CD4-positive, CD25-positive, alpha-beta regulatory T cell (primary cell): ENCODE results near the gene NDUFB6. TPM values are rescaled to one million over a fixed set of nuclear protein-coding genes. Genes with fewer than 3 reads are reported as not detected.

Experiments
- ATAC-seq, 2 donors: fragments of 150-1000 bp; cut with Tn5 transposase; one replicate each; pipeline ENCODE4 v1.10.0; 2021; ENCODE audit warnings: low read depth in 2 of 2, moderate number of reproducible peaks in 2 of 2, moderate library complexity in 1 of 2
- DNase-seq, 3 donors: peaks; one replicate each; pipeline versions ENCODE4 v3.0.0 to v3.0.0-alpha.2; 2012 to 2022; ENCODE audit warnings: mixed read lengths in 1 of 3
- H3K27ac ChIP-seq: one replicate; pipeline ENCODE4 v1.7.0; 2013; ENCODE audit warnings: mild to moderate bottlenecking, low read length; ENCODE audit not compliant: insufficient read depth, poor library complexity, severe bottlenecking
- H3K27me3 ChIP-seq: one replicate; pipeline ENCODE4 v1.7.0; 2013; ENCODE audit warnings: low read length; ENCODE audit not compliant: control insufficient read depth, insufficient read depth
- H3K36me3 ChIP-seq: one replicate; pipeline ENCODE4 v1.7.0; 2013; ENCODE audit warnings: mild to moderate bottlenecking, low read length, moderate library complexity; ENCODE audit not compliant: control insufficient read depth, insufficient read depth
- H3K4me1 ChIP-seq: 2 replicates; pipeline ENCODE4 v1.7.0; 2013; ENCODE audit warnings: mild to moderate bottlenecking, low read length; ENCODE audit not compliant: insufficient read depth, control insufficient read depth, poor library complexity, severe bottlenecking
- H3K4me3 ChIP-seq: one replicate; pipeline ENCODE4 v1.7.0; 2013; ENCODE audit warnings: low read depth, mild to moderate bottlenecking, low read length, moderate library complexity
- H3K9me3 ChIP-seq, 2 experiments: 1 replicate in 1 of 2; 2 replicates in 1 of 2; pipeline ENCODE4 v1.7.0; 2013; ENCODE audit warnings: low read length in 2 of 2, mild to moderate bottlenecking in 1 of 2, moderate library complexity in 1 of 2; ENCODE audit not compliant: control insufficient read depth in 2 of 2
- H3K27ac Mint-ChIP-seq, 3 donors: one replicate each; pipeline ENCODE4 v1.8.0; 2020 to 2022; ENCODE audit warnings: mild to moderate bottlenecking in 3 of 3, mixed read lengths in 3 of 3, moderate library complexity in 2 of 3
- H3K27me3 Mint-ChIP-seq: one replicate; pipeline ENCODE4 v1.8.0; 2022; ENCODE audit warnings: mild to moderate bottlenecking, mixed read lengths
- H3K36me3 Mint-ChIP-seq: one replicate; pipeline ENCODE4 v1.8.0; 2020; ENCODE audit warnings: mixed read lengths
- H3K4me1 Mint-ChIP-seq, 4 donors: one replicate each; pipeline ENCODE4 v1.8.0; 2020 to 2022; ENCODE audit warnings: mixed read lengths in 4 of 4, mild to moderate bottlenecking in 1 of 4
- H3K4me3 Mint-ChIP-seq, 4 donors: one replicate each; pipeline ENCODE4 v1.8.0; 2020 to 2022; ENCODE audit warnings: mild to moderate bottlenecking in 4 of 4, mixed read lengths in 4 of 4, moderate library complexity in 3 of 4
- H3K9me3 Mint-ChIP-seq, 7 donors: one replicate each; pipeline ENCODE4 v1.8.0; 2020 to 2022; ENCODE audit warnings: mixed read lengths in 7 of 7, mild to moderate bottlenecking in 3 of 7, moderate library complexity in 2 of 7
- polyA plus RNA-seq, 4 donors: library from polyadenylated mRNA; unstranded; fragments of 300-500 nt; fragmentation: Illumina TruSeq; gene quantifications; one replicate each; pipeline ENCODE4 v1.2.3, GENCODE V29; 2021
- total RNA-seq: library from RNA; stranded (reverse); gene quantifications from one replicate; pipeline ENCODE4 v1.2.3, GENCODE V29; 2022

The NDUFB6 gene
- total and polyA plus RNA-seq, 5 donors from 2014 or later, result 19.6 to 109 (median 71.6) TPM

DNA sequence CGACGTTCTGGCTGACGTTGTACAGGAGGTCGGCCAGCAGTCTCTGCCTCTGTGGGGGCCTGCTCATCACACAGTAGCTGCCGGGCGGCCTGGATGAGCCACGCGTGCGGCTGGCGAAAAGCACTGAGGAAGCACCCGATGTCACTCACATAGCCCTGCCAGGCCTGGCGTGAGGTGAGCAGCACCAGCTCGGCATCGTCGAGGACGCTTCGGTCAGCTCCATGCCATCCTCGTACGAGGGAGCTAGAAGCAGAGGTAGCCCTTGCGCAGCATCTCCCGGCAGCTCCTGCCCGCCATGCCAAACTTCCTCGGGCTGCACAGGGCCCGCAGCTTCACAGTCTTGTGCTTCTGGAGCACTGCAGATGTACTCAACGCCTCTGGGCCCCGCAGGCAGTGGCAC, 6.2 kb downstream of the NDUFB6 start:
- DNase-seq (no peak), ATAC-seq (no peak)
- no peak overlapping the region for H3K4me3 Mint-ChIP-seq
- no peaks in the 10 kb centered on the region for H3K9me3 ChIP-seq
- H3K27ac ChIP-seq, result no peak overlapping the region
- H3K27me3 ChIP-seq, result no peaks in the 10 kb centered on the region
- H3K9me3 Mint-ChIP-seq, result peaks cover 0 to 3% (median 0%) of the 10 kb centered on the region in 7 donors
- H3K4me1 ChIP-seq, result peaks cover 8% of the 10 kb centered on the region
- peaks cover 4% of the 10 kb centered on the region for H3K27me3 Mint-ChIP-seq
- H3K36me3 ChIP-seq, result peaks cover 32% of the 10 kb centered on the region
- no peak overlapping the region for H3K4me3 ChIP-seq
- peaks cover 29% of the 10 kb centered on the region for H3K36me3 Mint-ChIP-seq
- peaks cover 7 to 42% (median 28%) of the 10 kb centered on the region in 4 donors for H3K4me1 Mint-ChIP-seq
- no peak overlapping the region for H3K27ac Mint-ChIP-seq

DNA sequence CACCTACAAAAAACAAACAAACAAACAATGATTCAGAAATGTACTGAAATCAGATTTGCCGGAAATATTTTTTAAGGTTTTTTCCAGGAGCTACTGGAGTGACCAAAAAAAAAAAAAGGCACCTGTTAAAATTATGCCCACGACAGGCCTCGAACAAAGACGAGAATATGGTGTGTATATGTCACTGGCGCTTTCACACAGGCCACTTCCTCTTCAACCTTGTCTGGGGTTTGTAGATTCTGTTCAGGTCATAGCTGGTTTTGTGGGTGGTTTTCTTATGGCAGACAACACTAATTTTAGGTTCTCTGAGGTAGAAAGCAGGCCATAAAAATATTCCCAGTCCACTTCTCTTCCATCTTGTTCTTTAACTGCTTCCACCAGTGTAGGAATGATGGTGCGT, 7.0 kb downstream of the NDUFB6 start:
- no peak overlapping the region for H3K4me3 ChIP-seq
- no peak overlapping the region for H3K4me3 Mint-ChIP-seq
- H3K27ac Mint-ChIP-seq, result no peak overlapping the region
- H3K9me3 Mint-ChIP-seq, result peaks cover 0 to 4% (median 0%) of the 10 kb centered on the region in 7 donors
- no peak for DNase-seq
- H3K4me1 Mint-ChIP-seq, result peaks cover 7 to 41% (median 30%) of the 10 kb centered on the region in 4 donors
- peaks cover 33% of the 10 kb centered on the region for H3K36me3 Mint-ChIP-seq
- H3K27me3 ChIP-seq, result no peaks in the 10 kb centered on the region
- no peak overlapping the region for H3K27ac ChIP-seq
- H3K9me3 ChIP-seq, result no peaks in the 10 kb centered on the region
- peaks cover 32% of the 10 kb centered on the region for H3K36me3 ChIP-seq
- no peak for ATAC-seq
- peaks cover 4% of the 10 kb centered on the region for H3K27me3 Mint-ChIP-seq
- no peaks in the 10 kb centered on the region for H3K4me1 ChIP-seq

DNA sequence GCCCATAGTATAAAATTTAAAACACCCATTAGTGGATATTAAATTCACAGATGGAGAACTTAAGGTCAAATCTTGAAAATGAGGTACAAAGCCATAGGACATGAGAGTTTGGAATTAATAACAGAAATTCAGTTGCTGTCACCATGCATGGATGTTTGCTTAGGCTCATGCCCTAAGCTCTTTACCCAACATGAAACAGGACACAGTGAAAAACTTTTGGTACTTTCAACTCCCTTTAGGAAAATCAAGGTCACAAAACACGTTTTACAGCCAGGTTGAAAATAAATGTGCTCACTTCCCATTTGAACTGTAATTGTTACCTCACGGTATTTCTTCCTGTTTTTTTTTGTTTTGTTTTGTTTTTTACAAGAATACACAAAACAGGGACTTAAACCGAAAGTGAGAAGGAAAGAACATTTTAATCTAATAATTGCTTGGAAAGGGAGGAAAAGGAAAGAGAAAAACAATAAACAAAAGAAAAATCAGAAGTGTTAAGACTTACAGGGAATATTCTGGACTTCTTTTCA, 14.5 kb downstream of the NDUFB6 start:
- Histone ChIP-seq H3K27ac (no peak overlapping the region), H3K36me3 (no peaks in the 10 kb centered on the region), H3K4me1 (peaks cover 3% of the 10 kb centered on the region), H3K9me3 (no peaks in the 10 kb centered on the region), H3K4me3 (no peak overlapping the region), H3K27me3 (no peaks in the 10 kb centered on the region)
- no peak for DNase-seq
- peak overlapping the region in 1 of 3 donors; percentile 82 for H3K27ac Mint-ChIP-seq
- no peak overlapping the region for H3K4me3 Mint-ChIP-seq
- peaks cover 31 to 56% (median 42%) of the 10 kb centered on the region in 4 donors for H3K4me1 Mint-ChIP-seq
- H3K9me3 Mint-ChIP-seq, result peaks cover 0 to 4% (median 0%) of the 10 kb centered on the region in 7 donors
- H3K36me3 Mint-ChIP-seq, result peaks cover 19% of the 10 kb centered on the region
- no peak for ATAC-seq
- H3K27me3 Mint-ChIP-seq, result peaks cover 4% of the 10 kb centered on the region

DNA sequence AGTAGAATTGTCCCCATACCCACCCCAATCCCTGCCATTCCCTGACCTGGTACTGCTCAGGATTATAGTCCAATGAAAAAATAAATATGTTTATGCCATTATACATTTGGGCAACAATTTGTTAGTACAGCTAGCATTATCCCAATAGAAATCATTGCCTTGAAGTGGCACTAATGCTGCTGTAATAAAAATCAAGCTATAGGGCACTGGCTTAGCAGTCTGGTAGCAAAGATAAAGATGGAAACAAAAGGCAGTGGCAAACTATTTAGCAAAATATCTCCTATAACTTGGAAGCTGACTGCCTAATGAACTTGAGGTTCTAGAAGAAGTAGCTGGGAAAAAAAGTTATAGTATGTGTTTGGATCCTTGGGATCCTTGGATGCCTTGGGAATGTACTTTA, 18.4 kb downstream of the NDUFB6 start:
- peaks cover 26% of the 10 kb centered on the region for H3K4me1 ChIP-seq
- peaks cover 15% of the 10 kb centered on the region for H3K36me3 Mint-ChIP-seq
- H3K4me1 Mint-ChIP-seq, result peaks cover 26 to 62% (median 47%) of the 10 kb centered on the region in 4 donors
- no peaks in the 10 kb centered on the region for H3K9me3 ChIP-seq
- H3K27me3 Mint-ChIP-seq, result no peaks in the 10 kb centered on the region
- H3K27me3 ChIP-seq, result no peaks in the 10 kb centered on the region
- no peak for ATAC-seq
- no peak overlapping the region for H3K27ac ChIP-seq
- no peak overlapping the region for H3K4me3 ChIP-seq
- no peaks in the 10 kb centered on the region for H3K36me3 ChIP-seq
- no peaks in the 10 kb centered on the region for H3K9me3 Mint-ChIP-seq
- H3K27ac Mint-ChIP-seq, result peak overlapping the region in 1 of 3 donors; percentile 18
- no peak overlapping the region for H3K4me3 Mint-ChIP-seq
- DNase-seq, result no peak

DNA sequence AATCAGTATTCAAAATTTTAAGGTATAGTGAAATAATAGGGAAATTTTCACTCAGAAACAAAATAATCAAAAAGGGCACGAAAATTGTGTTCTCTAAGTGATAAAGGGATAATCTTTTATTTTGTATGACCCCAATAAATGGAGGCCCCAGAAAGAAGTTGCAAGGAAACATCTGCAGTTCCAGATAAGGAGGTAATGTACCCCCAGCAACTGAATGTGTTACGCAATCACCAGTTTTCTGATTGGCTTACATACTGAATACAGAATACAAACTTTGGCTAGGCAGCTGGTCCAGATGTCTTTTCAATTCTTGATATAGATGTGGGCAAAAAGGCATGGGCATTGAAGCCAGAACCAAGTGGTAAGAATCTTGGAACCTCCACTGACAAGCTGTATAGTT, 18.9 kb downstream of the NDUFB6 start:
- no peaks in the 10 kb centered on the region for H3K27me3 ChIP-seq
- no peak overlapping the region for H3K27ac Mint-ChIP-seq
- peaks cover 31% of the 10 kb centered on the region for H3K4me1 ChIP-seq
- peak overlapping the region; percentile 29 to 65 (median 35) for H3K4me3 Mint-ChIP-seq
- no peaks in the 10 kb centered on the region for H3K27me3 Mint-ChIP-seq
- no peaks in the 10 kb centered on the region for H3K36me3 ChIP-seq
- no peaks in the 10 kb centered on the region for H3K9me3 Mint-ChIP-seq
- no peak overlapping the region for H3K4me3 ChIP-seq
- no peak overlapping the region for H3K27ac ChIP-seq
- ATAC-seq (no peak), DNase-seq (no peak)
- H3K4me1 Mint-ChIP-seq, result peaks cover 21 to 62% (median 45%) of the 10 kb centered on the region in 4 donors
- H3K36me3 Mint-ChIP-seq, result peaks cover 10% of the 10 kb centered on the region
- H3K9me3 ChIP-seq, result no peaks in the 10 kb centered on the region

DNA sequence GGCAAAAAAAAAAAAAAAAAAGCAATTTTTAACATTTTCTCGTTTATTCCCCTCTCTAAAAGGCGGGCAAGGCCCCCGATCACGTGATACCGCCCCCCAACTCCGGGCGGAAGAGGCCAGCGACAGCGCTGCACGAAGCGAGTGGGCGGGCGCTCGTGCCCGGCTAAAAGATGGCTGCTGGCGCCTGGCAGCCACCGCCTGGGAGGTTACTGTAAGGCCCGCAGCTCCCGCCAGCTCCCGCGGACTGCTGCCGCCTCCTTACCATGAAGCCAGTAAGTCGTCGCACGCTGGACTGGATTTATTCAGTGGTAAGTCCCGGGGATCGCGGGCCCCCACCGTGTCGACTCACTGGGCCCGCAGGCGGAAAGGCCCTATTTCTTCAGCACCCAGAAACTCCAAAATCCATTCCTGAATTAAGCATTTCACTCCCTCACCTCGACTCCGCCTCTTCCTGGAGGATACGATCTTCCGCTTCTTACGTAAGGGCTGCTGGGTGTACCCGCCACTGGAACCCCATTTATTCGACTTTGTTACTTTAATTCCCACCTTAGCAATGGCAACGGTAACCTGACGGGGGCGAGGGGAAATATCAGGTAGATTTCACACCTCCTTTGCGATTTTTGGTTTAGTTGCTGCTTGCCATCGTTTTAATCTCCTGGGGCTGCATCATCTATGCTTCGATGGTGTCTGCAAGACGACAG, 20.6 kb downstream of the NDUFB6 start, which contains the start of the genes SMIM27 and TOPORS:
SMIM27 (plus strand) TSS at position 156 of the 701 bp plus-strand sequence; CDS start at position 264, 108 bp downstream.
TOPORS (minus strand) TSS at position 415 of the 701 bp plus-strand sequence; CDS start at position 265, 150 bp downstream.
- no peaks in the 10 kb centered on the region for H3K9me3 Mint-ChIP-seq
- H3K27ac ChIP-seq, result peak within 1 kb of the TSS; percentile 95
- peak within 1 kb of the TSS; percentile 92 to 99 (median 94) for H3K4me3 Mint-ChIP-seq
- DNase-seq (peak; percentile 88 to 94 (median 90)), ATAC-seq (peak; percentile 67)
- no peaks in the 10 kb centered on the region for H3K36me3 ChIP-seq
- H3K4me3 ChIP-seq, result peak within 1 kb of the TSS; percentile 97
- peaks cover 8% of the 10 kb centered on the region for H3K36me3 Mint-ChIP-seq
- peak within 1 kb of the TSS; percentile 98 to 100 (median 99) for H3K27ac Mint-ChIP-seq
- H3K9me3 ChIP-seq, result no peaks in the 10 kb centered on the region
- peaks cover 22 to 69% (median 51%) of the 10 kb centered on the region in 4 donors for H3K4me1 Mint-ChIP-seq
- no peaks in the 10 kb centered on the region for H3K27me3 Mint-ChIP-seq
- no peaks in the 10 kb centered on the region for H3K27me3 ChIP-seq
- peaks cover 32% of the 10 kb centered on the region for H3K4me1 ChIP-seq

DNA sequence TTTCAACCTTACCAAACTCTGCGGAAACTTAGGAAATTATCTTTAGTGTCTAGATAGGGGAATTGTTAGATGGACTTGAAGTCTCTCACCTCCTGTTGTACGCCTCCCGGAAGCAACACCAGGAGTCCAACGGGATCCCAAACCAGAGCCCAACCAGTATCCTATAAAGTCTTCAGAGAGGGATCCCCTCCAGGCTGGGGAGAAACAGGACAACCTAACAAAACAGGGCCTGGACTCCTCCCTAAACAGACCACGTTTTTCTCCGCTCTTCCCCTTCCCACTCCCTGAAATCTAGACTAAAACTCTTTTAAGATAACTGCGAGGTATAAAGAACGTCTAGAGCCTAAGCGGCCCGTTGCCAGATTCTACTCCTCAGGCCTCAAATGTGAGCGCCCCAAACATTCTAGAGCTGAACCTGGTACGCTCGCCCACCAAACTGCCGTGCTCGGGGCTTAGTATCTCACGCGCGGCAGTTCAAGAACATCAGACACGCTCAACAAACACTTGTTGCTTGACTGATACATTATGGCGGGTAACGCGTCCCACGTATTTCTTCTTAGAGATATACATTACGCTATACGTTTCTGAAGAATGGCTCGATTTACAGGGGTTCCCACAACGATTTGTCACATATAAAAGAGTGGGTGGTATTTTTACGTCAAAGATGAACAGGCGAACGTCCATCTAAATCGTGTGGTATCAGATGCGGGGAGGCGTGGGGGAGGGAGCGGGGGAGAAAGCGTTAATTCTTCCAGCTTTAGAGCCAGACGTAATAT, 21.5 kb downstream of the NDUFB6 start:
- H3K27me3 ChIP-seq, result no peaks in the 10 kb centered on the region
- H3K4me1 Mint-ChIP-seq, result peaks cover 24 to 75% (median 53%) of the 10 kb centered on the region in 4 donors
- H3K27me3 Mint-ChIP-seq, result no peaks in the 10 kb centered on the region
- ATAC-seq (peak in 1 of 2 donors; percentile 13), DNase-seq (peak; percentile 31 to 64 (median 63))
- H3K4me3 Mint-ChIP-seq, result peak overlapping the region; percentile 92 to 99 (median 94)
- no peaks in the 10 kb centered on the region for H3K9me3 Mint-ChIP-seq
- peaks cover 32% of the 10 kb centered on the region for H3K4me1 ChIP-seq
- peak overlapping the region; percentile 98 to 100 (median 99) for H3K27ac Mint-ChIP-seq
- peak overlapping the region; percentile 95 for H3K27ac ChIP-seq
- no peaks in the 10 kb centered on the region for H3K9me3 ChIP-seq
- H3K4me3 ChIP-seq, result peak overlapping the region; percentile 97
- peaks cover 14% of the 10 kb centered on the region for H3K36me3 Mint-ChIP-seq
- no peaks in the 10 kb centered on the region for H3K36me3 ChIP-seq
